ENCODE results near the gene NRIP3. TPM values are rescaled to one million over a fixed set of nuclear protein-coding genes. Genes with fewer than 3 reads are reported as not detected.
A peak's percentile ranks its signal among the peaks of the same experiment; 100 is the strongest.

Gene NRIP3
- 1 to 10 TPM in 3 of 4 donors, under 1 TPM in 1; 0.29 to 6.8 (median 3.8) TPM for total RNA-seq

DNA sequence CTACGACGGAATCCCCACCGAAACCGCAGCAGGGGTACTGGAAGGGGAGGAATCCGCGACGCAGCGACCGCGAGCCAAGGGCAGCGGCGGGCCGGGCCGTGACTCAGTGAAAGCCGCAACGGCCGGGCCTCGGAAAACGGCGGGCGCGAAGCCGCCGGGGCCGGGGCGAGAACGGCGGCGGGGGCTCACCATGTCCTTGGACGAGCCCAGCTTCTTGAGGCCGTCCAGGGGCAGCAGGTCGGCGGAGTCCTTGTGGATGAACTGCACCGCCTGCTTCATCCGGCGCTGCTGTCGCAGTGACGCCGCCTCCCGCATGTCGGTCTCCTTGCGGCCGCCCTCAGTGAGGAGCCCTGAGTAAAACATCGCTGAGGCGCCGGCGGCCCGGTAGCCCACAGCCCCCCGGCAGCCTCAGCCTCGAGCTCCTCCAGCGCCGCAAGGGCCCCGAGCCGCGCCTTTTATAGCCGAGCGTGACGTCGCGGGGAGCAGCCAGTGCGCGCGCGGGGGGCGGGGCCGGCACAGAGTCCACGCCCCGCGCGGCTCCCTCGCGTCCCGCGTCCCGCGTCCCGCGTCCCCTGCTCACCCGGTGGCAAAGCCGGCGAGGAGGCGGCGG is at the start of gene NRIP3:
TSS of gene NRIP3 (minus strand) at position 429 of the 610 bp plus-strand sequence. CDS start at position 363, 66 bp downstream.
- intact Hi-C loops (cut with DNase I; ENCODE audit: low total_unique reads), result no loop called here
- TF ChIP-seq, protein P1, sequence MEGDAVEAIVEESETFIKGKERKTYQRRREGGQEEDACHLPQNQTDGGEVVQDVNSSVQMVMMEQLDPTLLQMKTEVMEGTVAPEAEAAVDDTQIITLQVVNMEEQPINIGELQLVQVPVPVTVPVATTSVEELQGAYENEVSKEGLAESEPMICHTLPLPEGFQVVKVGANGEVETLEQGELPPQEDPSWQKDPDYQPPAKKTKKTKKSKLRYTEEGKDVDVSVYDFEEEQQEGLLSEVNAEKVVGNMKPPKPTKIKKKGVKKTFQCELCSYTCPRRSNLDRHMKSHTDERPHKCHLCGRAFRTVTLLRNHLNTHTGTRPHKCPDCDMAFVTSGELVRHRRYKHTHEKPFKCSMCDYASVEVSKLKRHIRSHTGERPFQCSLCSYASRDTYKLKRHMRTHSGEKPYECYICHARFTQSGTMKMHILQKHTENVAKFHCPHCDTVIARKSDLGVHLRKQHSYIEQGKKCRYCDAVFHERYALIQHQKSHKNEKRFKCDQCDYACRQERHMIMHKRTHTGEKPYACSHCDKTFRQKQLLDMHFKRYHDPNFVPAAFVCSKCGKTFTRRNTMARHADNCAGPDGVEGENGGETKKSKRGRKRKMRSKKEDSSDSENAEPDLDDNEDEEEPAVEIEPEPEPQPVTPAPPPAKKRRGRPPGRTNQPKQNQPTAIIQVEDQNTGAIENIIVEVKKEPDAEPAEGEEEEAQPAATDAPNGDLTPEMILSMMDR (IDR thresholded peaks at IDR 0.05), result no peak
- peak in 1 of 2 donors; percentile 47 for TF ChIP-seq POLR2A (IDR thresholded peaks at IDR 0.05)
- no peaks in the 10 kb centered on the region for H3K9me3 ChIP-seq
- DNase-seq, result peak; percentile 62 to 69
- H3K36me3 ChIP-seq, result no peaks in the 10 kb centered on the region
- no peak within 1 kb of the TSS for H3K27ac ChIP-seq
- peaks cover 0 to 14% of the 10 kb centered on the region in 2 donors for H3K4me1 ChIP-seq
- no peaks in the 10 kb centered on the region for H3K27me3 ChIP-seq
- peak within 1 kb of the TSS; percentile 23 to 31 for H3K4me3 ChIP-seq

DNA sequence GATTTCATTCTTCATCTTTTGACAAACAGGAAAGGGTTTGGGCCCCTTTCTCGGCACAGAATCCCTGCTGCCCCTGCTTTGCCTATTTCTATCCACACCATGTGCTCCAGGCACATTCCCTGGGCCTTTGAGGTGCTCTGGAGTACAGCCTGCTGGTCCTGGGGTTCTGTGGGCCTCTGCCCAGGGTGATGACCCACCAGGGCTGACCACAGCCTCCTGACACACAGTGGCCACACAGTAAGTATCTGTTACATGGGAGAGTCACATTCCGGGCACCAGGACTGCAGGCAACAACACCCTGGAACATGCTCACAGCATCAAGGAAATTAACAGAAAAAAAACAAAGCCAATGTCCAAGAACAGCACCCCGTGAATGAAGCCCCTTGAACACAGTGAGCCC is 48.5 kb upstream of the NRIP3 start:
- no peak for TF ChIP-seq POLR2A (IDR thresholded peaks at IDR 0.05)
- TF ChIP-seq, protein P1 (IDR thresholded peaks at IDR 0.05), result no peak
- no peak for DNase-seq
- peaks cover 0 to 6% of the 10 kb centered on the region in 2 donors for H3K4me1 ChIP-seq
- no peaks in the 10 kb centered on the region for H3K27me3 ChIP-seq
- no peak overlapping the region for H3K27ac ChIP-seq
- intact Hi-C loops (cut with DNase I; ENCODE audit: low total_unique reads), result no loop called here
- H3K36me3 ChIP-seq, result no peaks in the 10 kb centered on the region
- H3K4me3 ChIP-seq, result no peak overlapping the region
- no peaks in the 10 kb centered on the region for H3K9me3 ChIP-seq

DNA sequence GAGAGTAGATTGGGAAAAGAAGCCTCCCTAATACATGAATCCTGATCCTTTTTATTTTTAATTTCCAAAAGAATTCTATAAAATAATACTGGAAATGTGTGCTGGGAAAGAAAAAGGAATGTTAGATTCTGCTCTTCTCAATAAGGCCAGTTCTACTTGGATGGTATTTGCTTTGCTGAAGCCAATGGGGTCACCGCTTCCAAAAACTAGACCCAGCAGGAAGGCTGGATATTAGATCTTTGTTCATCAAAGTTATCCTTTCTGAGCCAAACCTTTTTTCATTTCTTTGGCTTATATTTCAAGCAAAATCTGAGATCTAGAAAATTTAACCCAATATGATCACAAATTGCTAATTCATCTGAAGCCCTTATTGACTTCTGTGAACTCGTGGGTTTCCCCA is 46.2 kb upstream of the NRIP3 start:
- TF ChIP-seq, protein P1 (IDR thresholded peaks at IDR 0.05), result no peak
- TF ChIP-seq POLR2A (IDR thresholded peaks at IDR 0.05), result no peak
- intact Hi-C loops (cut with DNase I; ENCODE audit: low total_unique reads), result no loop called here
- no peaks in the 10 kb centered on the region for H3K36me3 ChIP-seq

DNA sequence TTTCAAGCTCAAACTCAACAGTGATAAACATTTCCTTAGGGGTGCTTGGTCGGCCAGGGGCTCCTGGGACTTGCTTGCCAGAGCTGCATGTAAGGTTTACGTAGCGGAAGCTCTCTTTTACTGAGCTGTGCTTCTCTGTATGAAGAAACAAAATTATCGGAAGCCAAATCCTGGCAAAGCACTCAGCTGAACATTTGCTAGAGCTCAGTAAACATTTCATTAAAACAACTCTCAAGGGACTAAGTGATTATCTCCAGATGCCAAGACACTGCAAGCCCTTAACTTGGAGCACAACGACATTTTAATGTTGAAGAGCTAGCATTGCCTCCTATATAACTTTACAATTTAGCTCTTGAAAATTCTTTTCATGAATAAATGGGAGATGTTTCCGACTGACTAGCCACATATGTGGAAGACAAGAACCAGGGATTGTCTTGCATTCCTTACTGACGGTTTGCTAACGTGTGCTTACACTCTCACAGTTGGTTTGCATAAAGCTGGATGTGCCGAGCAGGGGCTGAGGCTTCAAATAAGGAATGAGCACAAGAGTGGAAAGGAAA is 44.2 kb upstream of the NRIP3 start:
- TF ChIP-seq POLR2A (IDR thresholded peaks at IDR 0.05), result no peak
- TF ChIP-seq, protein P1 (IDR thresholded peaks at IDR 0.05), result no peak
- Histone ChIP-seq H3K27ac (peak overlapping the region; percentile 75 to 78), H3K4me3 (peak overlapping the region in 1 of 2 donors; percentile 2), H3K27me3 (no peaks in the 10 kb centered on the region), H3K9me3 (no peaks in the 10 kb centered on the region), H3K4me1 (peaks cover 0 to 8% of the 10 kb centered on the region in 2 donors), H3K36me3 (no peaks in the 10 kb centered on the region)
- intact Hi-C loops (cut with DNase I; ENCODE audit: low total_unique reads), result no loop called here
- DNase-seq, result peak in 1 of 2 donors; percentile 49

More for the DNA sequence above, 46.2 kb upstream of the NRIP3 start:
- Histone ChIP-seq H3K9me3 (no peaks in the 10 kb centered on the region), H3K4me3 (no peak overlapping the region), H3K27me3 (no peaks in the 10 kb centered on the region), H3K27ac (no peak overlapping the region), H3K4me1 (peaks cover 0 to 8% of the 10 kb centered on the region in 2 donors)
- DNase-seq, result no peak

DNA sequence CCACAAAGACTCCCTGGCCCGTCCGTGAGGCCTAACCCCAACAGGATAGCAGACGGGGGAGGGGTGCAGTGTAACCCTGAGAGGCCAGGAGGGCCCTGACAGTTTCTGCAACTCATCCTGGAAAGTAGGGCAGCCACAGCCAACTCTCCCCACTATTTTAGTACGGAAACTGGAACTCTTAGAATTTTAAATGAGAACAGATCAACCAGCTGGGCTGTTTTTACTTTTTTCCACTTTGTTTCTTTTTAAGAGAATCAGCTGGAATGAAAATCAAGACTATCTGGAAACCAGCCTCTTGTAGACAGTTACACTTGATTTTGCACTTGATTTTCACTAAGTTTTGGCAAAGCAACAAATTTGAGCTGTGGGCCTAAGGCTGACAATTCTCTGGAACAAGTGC is 42.7 kb upstream of the NRIP3 start:
- intact Hi-C loops (cut with DNase I; ENCODE audit: low total_unique reads), result no loop called here
- H3K27ac ChIP-seq, result peak overlapping the region; percentile 75 to 78
- no peaks in the 10 kb centered on the region for H3K27me3 ChIP-seq
- H3K9me3 ChIP-seq, result no peaks in the 10 kb centered on the region
- H3K36me3 ChIP-seq, result no peaks in the 10 kb centered on the region
- H3K4me1 ChIP-seq, result peaks cover 0 to 8% of the 10 kb centered on the region in 2 donors
- DNase-seq, result peak; percentile 31 to 57
- TF ChIP-seq POLR2A (IDR thresholded peaks at IDR 0.05), result no peak
- TF ChIP-seq, protein P1 (IDR thresholded peaks at IDR 0.05), result no peak
- H3K4me3 ChIP-seq, result no peak overlapping the region

Measured in uterus (tissue), 4 donors.